HG03432 (cell line): Measurements from ENCODE around the gene LRG1.

Source experiments
- ATAC-seq: cut with Tn5 transposase; IDR thresholded peaks from one replicate; pipeline ENCODE4 v1.9.1; 2021; ENCODE audit warnings: mild to moderate bottlenecking, moderate library complexity; ENCODE audit not compliant: unreplicated experiment

Gene LRG1

GRCh38 chr19:4497770-4498389, 42.0 kb downstream of the LRG1 start:
- no peak for ATAC-seq

GRCh38 chr19:4496304-4496703, 43.5 kb downstream of the LRG1 start:
- no peak for ATAC-seq

- no peak for ATAC-seq
Observed at GRCh38 chr19:4495471-4495870, 44.4 kb downstream of the LRG1 start.

GRCh38 chr19:4494691-4495064, 45.2 kb downstream of the LRG1 start:
- no peak for ATAC-seq

- no peak for ATAC-seq
Observed at GRCh38 chr19:4493929-4494690, 45.7 kb downstream of the LRG1 start.

- ATAC-seq: no peak
Observed at GRCh38 chr19:4493104-4493928, 46.5 kb downstream of the LRG1 start.

- ATAC-seq: no peak
Observed at GRCh38 chr19:4492337-4493103, 47.3 kb downstream of the LRG1 start.

GRCh38 chr19:4491446-4491845, 48.4 kb downstream of the LRG1 start:
- no peak for ATAC-seq

- no peak for ATAC-seq
Observed at GRCh38 chr19:4488496-4488895, 51.3 kb downstream of the LRG1 start.

- no peak for ATAC-seq
Observed at GRCh38 chr19:4487572-4487971, 52.3 kb downstream of the LRG1 start.
